Measurements from ENCODE around the gene OXT. TPM values are rescaled to one million over a fixed set of nuclear protein-coding genes. Genes with fewer than 3 reads are reported as not detected.
A peak's percentile ranks its signal among the peaks of the same experiment; 100 is the strongest.

The OXT gene
- total and polyA plus RNA-seq, 2 of the 13 experiments (the other 11 are each of a cell fraction or from before 2014, with no cell fraction given) = not detected

- TF ChIP-seq HOMEZ (CRISPR knock-in tag; IDR thresholded peaks at IDR 0.05; ENCODE audit: low read depth) (0 out of 2 replicates have a peak, but pooled peaks have one; percentile 53), ZNF652 (CRISPR knock-in tag; IDR thresholded peaks at IDR 0.05; ENCODE audit: borderline replicate concordance, low read depth) (peak; percentile 75), ZNF460 (CRISPR knock-in tag; IDR thresholded peaks at IDR 0.05; ENCODE audit: borderline replicate concordance) (no peak), KLF16 (CRISPR knock-in tag; IDR thresholded peaks at IDR 0.05) (no peak; a peak in 1 of 4 replicates), RFXAP (CRISPR knock-in tag; IDR thresholded peaks at IDR 0.05; ENCODE audit: borderline replicate concordance) (0 out of 2 replicates have a peak, but pooled peaks have one; percentile 8), ZNF343 (CRISPR knock-in tag; IDR thresholded peaks at IDR 0.05) (peak; percentile 7; the same call in 1 of the 2 replicates), ZBTB39 (CRISPR knock-in tag; IDR thresholded peaks at IDR 0.05) (0 out of 2 replicates have a peak, but pooled peaks have one; percentile 38), ZNF30 (CRISPR knock-in tag; IDR thresholded peaks at IDR 0.05) (peak; percentile 43; the same call in 1 of the 2 replicates), ZNF703 (CRISPR knock-in tag; IDR thresholded peaks at IDR 0.05; ENCODE audit: borderline replicate concordance) (peak; percentile 83; the same call in 1 of the 2 replicates), ZNF333 (CRISPR knock-in tag; IDR thresholded peaks at IDR 0.05; ENCODE audit: borderline replicate concordance) (no peak), ZBTB20 (CRISPR knock-in tag; IDR thresholded peaks at IDR 0.05; ENCODE audit: borderline replicate concordance, low read depth) (0 out of 2 replicates have a peak, but pooled peaks have one; percentile 1), ATRX (CRISPR knock-in tag; IDR thresholded peaks at IDR 0.05; ENCODE audit: borderline replicate concordance) (no peak), ZNF883 (CRISPR knock-in tag; IDR thresholded peaks at IDR 0.05; ENCODE audit: not compliant biosample characterization) (peak; percentile 32), BORCS8-MEF2B (CRISPR knock-in tag; IDR thresholded peaks at IDR 0.05) (peak; percentile 30; the same call in 1 of the 2 replicates), STAT6 (CRISPR knock-in tag; IDR thresholded peaks at IDR 0.05; ENCODE audit: borderline replicate concordance) (0 out of 2 replicates have a peak, but pooled peaks have one; percentile 35), SOX13 (IDR thresholded peaks at IDR 0.05) (no peak), SOX13 (CRISPR knock-in tag; conservative IDR thresholded peaks at IDR 0.05 in 1 of 2, IDR thresholded peaks at IDR 0.05 in 1 of 2) (no peak)
- TF ChIP-seq, protein P1, sequence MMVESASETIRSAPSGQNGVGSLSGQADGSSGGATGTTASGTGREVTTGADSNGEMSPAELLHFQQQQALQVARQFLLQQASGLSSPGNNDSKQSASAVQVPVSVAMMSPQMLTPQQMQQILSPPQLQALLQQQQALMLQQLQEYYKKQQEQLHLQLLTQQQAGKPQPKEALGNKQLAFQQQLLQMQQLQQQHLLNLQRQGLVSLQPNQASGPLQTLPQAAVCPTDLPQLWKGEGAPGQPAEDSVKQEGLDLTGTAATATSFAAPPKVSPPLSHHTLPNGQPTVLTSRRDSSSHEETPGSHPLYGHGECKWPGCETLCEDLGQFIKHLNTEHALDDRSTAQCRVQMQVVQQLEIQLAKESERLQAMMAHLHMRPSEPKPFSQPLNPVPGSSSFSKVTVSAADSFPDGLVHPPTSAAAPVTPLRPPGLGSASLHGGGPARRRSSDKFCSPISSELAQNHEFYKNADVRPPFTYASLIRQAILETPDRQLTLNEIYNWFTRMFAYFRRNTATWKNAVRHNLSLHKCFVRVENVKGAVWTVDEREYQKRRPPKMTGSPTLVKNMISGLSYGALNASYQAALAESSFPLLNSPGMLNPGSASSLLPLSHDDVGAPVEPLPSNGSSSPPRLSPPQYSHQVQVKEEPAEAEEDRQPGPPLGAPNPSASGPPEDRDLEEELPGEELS (CRISPR knock-in tag; IDR thresholded peaks at IDR 0.05) = no peak
Measured at GRCh38 chr20:3046677-3047462, 24.6 kb upstream of the OXT start (continued).
